ENCODE data around the gene MPDZ.

MPDZ gene

GRCh38 chr9:13125261-13125660, 154.2 kb downstream of the MPDZ start:
- Histone ChIP-seq H3K27ac (ENCODE audit: low read depth, low read length) (no peak overlapping the region), H3K4me1 (ENCODE audit: control insufficient read depth in 1 of 2, insufficient read depth in 2 of 2, low read length in 2 of 2) (no peaks in the 10 kb centered on the region), H3K36me3 (ENCODE audit: control insufficient read depth in 1 of 2, insufficient read depth in 2 of 2, low read length in 2 of 2) (no peaks in the 10 kb centered on the region), H3K9ac (ENCODE audit: low read depth in 1 of 2, low read length in 2 of 2) (no peak overlapping the region), H3K4me3 (ENCODE audit: low read depth in 1 of 2, low read length in 2 of 2) (no peak overlapping the region), H3K27me3 (ENCODE audit: control insufficient read depth in 1 of 2, insufficient read depth in 2 of 2, low read length in 2 of 2) (no peaks in the 10 kb centered on the region), H3K9me3 (ENCODE audit: control insufficient read depth in 1 of 2, low read length in 2 of 2) (no peaks in the 10 kb centered on the region)

- no peak overlapping the region for H3K4me3 ChIP-seq (ENCODE audit: low read depth in 1 of 2, low read length in 2 of 2)
- no peaks in the 10 kb centered on the region for H3K36me3 ChIP-seq (ENCODE audit: control insufficient read depth in 1 of 2, insufficient read depth in 2 of 2, low read length in 2 of 2)
- no peaks in the 10 kb centered on the region for H3K27me3 ChIP-seq (ENCODE audit: control insufficient read depth in 1 of 2, insufficient read depth in 2 of 2, low read length in 2 of 2)
- no peak overlapping the region for H3K9ac ChIP-seq (ENCODE audit: low read depth in 1 of 2, low read length in 2 of 2)
- no peaks in the 10 kb centered on the region for H3K4me1 ChIP-seq (ENCODE audit: control insufficient read depth in 1 of 2, insufficient read depth in 2 of 2, low read length in 2 of 2)
- no peak overlapping the region for H3K27ac ChIP-seq (ENCODE audit: low read depth, low read length)
- no peaks in the 10 kb centered on the region for H3K9me3 ChIP-seq (ENCODE audit: control insufficient read depth in 1 of 2, low read length in 2 of 2)
Measured at GRCh38 chr9:13122756-13123369, 156.6 kb downstream of the MPDZ start.

- H3K27me3 ChIP-seq (ENCODE audit: control insufficient read depth in 1 of 2, insufficient read depth in 2 of 2, low read length in 2 of 2): no peaks in the 10 kb centered on the region
- no peaks in the 10 kb centered on the region for H3K9me3 ChIP-seq (ENCODE audit: control insufficient read depth in 1 of 2, low read length in 2 of 2)
- no peaks in the 10 kb centered on the region for H3K4me1 ChIP-seq (ENCODE audit: control insufficient read depth in 1 of 2, insufficient read depth in 2 of 2, low read length in 2 of 2)
- H3K27ac ChIP-seq (ENCODE audit: low read depth, low read length): no peak overlapping the region
- no peak overlapping the region for H3K4me3 ChIP-seq (ENCODE audit: low read depth in 1 of 2, low read length in 2 of 2)
- no peaks in the 10 kb centered on the region for H3K36me3 ChIP-seq (ENCODE audit: control insufficient read depth in 1 of 2, insufficient read depth in 2 of 2, low read length in 2 of 2)
- H3K9ac ChIP-seq (ENCODE audit: low read depth in 1 of 2, low read length in 2 of 2): no peak overlapping the region
Measured at GRCh38 chr9:13118313-13118712, 161.2 kb downstream of the MPDZ start.

GRCh38 chr9:13116292-13116691, 163.2 kb downstream of the MPDZ start:
- Histone ChIP-seq H3K27ac (ENCODE audit: low read depth, low read length) (no peak overlapping the region), H3K4me3 (ENCODE audit: low read depth in 1 of 2, low read length in 2 of 2) (no peak overlapping the region), H3K9ac (ENCODE audit: low read depth in 1 of 2, low read length in 2 of 2) (no peak overlapping the region), H3K9me3 (ENCODE audit: control insufficient read depth in 1 of 2, low read length in 2 of 2) (no peaks in the 10 kb centered on the region), H3K4me1 (ENCODE audit: control insufficient read depth in 1 of 2, insufficient read depth in 2 of 2, low read length in 2 of 2) (no peaks in the 10 kb centered on the region), H3K36me3 (ENCODE audit: control insufficient read depth in 1 of 2, insufficient read depth in 2 of 2, low read length in 2 of 2) (no peaks in the 10 kb centered on the region), H3K27me3 (ENCODE audit: control insufficient read depth in 1 of 2, insufficient read depth in 2 of 2, low read length in 2 of 2) (no peaks in the 10 kb centered on the region)

- no peaks in the 10 kb centered on the region for H3K9me3 ChIP-seq (ENCODE audit: control insufficient read depth in 1 of 2, low read length in 2 of 2)
- H3K4me3 ChIP-seq (ENCODE audit: low read depth in 1 of 2, low read length in 2 of 2): no peak overlapping the region
- H3K27ac ChIP-seq (ENCODE audit: low read depth, low read length): no peak overlapping the region
- no peak overlapping the region for H3K9ac ChIP-seq (ENCODE audit: low read depth in 1 of 2, low read length in 2 of 2)
- H3K27me3 ChIP-seq (ENCODE audit: control insufficient read depth in 1 of 2, insufficient read depth in 2 of 2, low read length in 2 of 2): no peaks in the 10 kb centered on the region
- no peaks in the 10 kb centered on the region for H3K4me1 ChIP-seq (ENCODE audit: control insufficient read depth in 1 of 2, insufficient read depth in 2 of 2, low read length in 2 of 2)
- H3K36me3 ChIP-seq (ENCODE audit: control insufficient read depth in 1 of 2, insufficient read depth in 2 of 2, low read length in 2 of 2): no peaks in the 10 kb centered on the region
Measured at GRCh38 chr9:13113751-13114150, 165.7 kb downstream of the MPDZ start.

- Histone ChIP-seq H3K36me3 (ENCODE audit: control insufficient read depth in 1 of 2, insufficient read depth in 2 of 2, low read length in 2 of 2) (no peaks in the 10 kb centered on the region), H3K9ac (ENCODE audit: low read depth in 1 of 2, low read length in 2 of 2) (no peak overlapping the region), H3K27me3 (ENCODE audit: control insufficient read depth in 1 of 2, insufficient read depth in 2 of 2, low read length in 2 of 2) (no peaks in the 10 kb centered on the region), H3K4me3 (ENCODE audit: low read depth in 1 of 2, low read length in 2 of 2) (no peak overlapping the region), H3K4me1 (ENCODE audit: control insufficient read depth in 1 of 2, insufficient read depth in 2 of 2, low read length in 2 of 2) (no peaks in the 10 kb centered on the region), H3K9me3 (ENCODE audit: control insufficient read depth in 1 of 2, low read length in 2 of 2) (no peaks in the 10 kb centered on the region), H3K27ac (ENCODE audit: low read depth, low read length) (no peak overlapping the region)
Measured at GRCh38 chr9:13113216-13113615, 166.3 kb downstream of the MPDZ start.

DNA sequence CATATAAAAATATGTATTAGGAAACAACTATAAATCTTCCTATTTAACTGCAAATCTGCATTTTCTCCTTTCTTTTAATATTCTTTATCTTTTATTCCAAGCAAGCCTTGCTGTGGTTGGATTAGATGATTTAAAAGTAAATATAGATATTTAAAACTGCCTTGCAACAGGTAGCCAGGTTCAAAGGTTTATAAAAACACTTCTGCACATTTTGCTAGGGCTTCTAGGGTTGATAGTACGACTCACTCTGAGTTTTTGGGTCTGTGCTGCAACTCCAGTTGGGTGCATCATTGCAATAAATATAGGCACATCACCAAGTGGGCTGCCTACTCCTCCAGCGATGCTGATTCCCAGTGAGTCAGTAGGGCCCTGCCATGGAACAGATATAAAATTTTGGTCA, 167.7 kb downstream of the MPDZ start:
- no peak overlapping the region for H3K4me3 ChIP-seq (ENCODE audit: low read depth in 1 of 2, low read length in 2 of 2)
- H3K36me3 ChIP-seq (ENCODE audit: control insufficient read depth in 1 of 2, insufficient read depth in 2 of 2, low read length in 2 of 2): no peaks in the 10 kb centered on the region
- no peak overlapping the region for H3K27ac ChIP-seq (ENCODE audit: low read depth, low read length)
- H3K9me3 ChIP-seq (ENCODE audit: control insufficient read depth in 1 of 2, low read length in 2 of 2): no peaks in the 10 kb centered on the region
- no peak overlapping the region for H3K9ac ChIP-seq (ENCODE audit: low read depth in 1 of 2, low read length in 2 of 2)
- H3K27me3 ChIP-seq (ENCODE audit: control insufficient read depth in 1 of 2, insufficient read depth in 2 of 2, low read length in 2 of 2): no peaks in the 10 kb centered on the region
- no peaks in the 10 kb centered on the region for H3K4me1 ChIP-seq (ENCODE audit: control insufficient read depth in 1 of 2, insufficient read depth in 2 of 2, low read length in 2 of 2)

- Histone ChIP-seq H3K9ac (ENCODE audit: low read depth in 1 of 2, low read length in 2 of 2) (no peak overlapping the region), H3K4me3 (ENCODE audit: low read depth in 1 of 2, low read length in 2 of 2) (no peak overlapping the region), H3K27me3 (ENCODE audit: control insufficient read depth in 1 of 2, insufficient read depth in 2 of 2, low read length in 2 of 2) (no peaks in the 10 kb centered on the region), H3K36me3 (ENCODE audit: control insufficient read depth in 1 of 2, insufficient read depth in 2 of 2, low read length in 2 of 2) (no peaks in the 10 kb centered on the region), H3K4me1 (ENCODE audit: control insufficient read depth in 1 of 2, insufficient read depth in 2 of 2, low read length in 2 of 2) (no peaks in the 10 kb centered on the region), H3K27ac (ENCODE audit: low read depth, low read length) (no peak overlapping the region), H3K9me3 (ENCODE audit: control insufficient read depth in 1 of 2, low read length in 2 of 2) (no peaks in the 10 kb centered on the region)
Measured at GRCh38 chr9:13110766-13111417, 168.6 kb downstream of the MPDZ start.

GRCh38 chr9:13109781-13110180, 169.7 kb downstream of the MPDZ start:
- H3K4me3 ChIP-seq (ENCODE audit: low read depth in 1 of 2, low read length in 2 of 2): no peak overlapping the region
- no peak overlapping the region for H3K9ac ChIP-seq (ENCODE audit: low read depth in 1 of 2, low read length in 2 of 2)
- no peaks in the 10 kb centered on the region for H3K36me3 ChIP-seq (ENCODE audit: control insufficient read depth in 1 of 2, insufficient read depth in 2 of 2, low read length in 2 of 2)
- H3K4me1 ChIP-seq (ENCODE audit: control insufficient read depth in 1 of 2, insufficient read depth in 2 of 2, low read length in 2 of 2): no peaks in the 10 kb centered on the region
- no peaks in the 10 kb centered on the region for H3K9me3 ChIP-seq (ENCODE audit: control insufficient read depth in 1 of 2, low read length in 2 of 2)
- no peaks in the 10 kb centered on the region for H3K27me3 ChIP-seq (ENCODE audit: control insufficient read depth in 1 of 2, insufficient read depth in 2 of 2, low read length in 2 of 2)
- H3K27ac ChIP-seq (ENCODE audit: low read depth, low read length): no peak overlapping the region

GRCh38 chr9:13107008-13107407, 172.5 kb downstream of the MPDZ start:
- no peaks in the 10 kb centered on the region for H3K9me3 ChIP-seq (ENCODE audit: control insufficient read depth in 1 of 2, low read length in 2 of 2)
- H3K9ac ChIP-seq (ENCODE audit: low read depth in 1 of 2, low read length in 2 of 2): no peak overlapping the region
- H3K27me3 ChIP-seq (ENCODE audit: control insufficient read depth in 1 of 2, insufficient read depth in 2 of 2, low read length in 2 of 2): no peaks in the 10 kb centered on the region
- no peak overlapping the region for H3K27ac ChIP-seq (ENCODE audit: low read depth, low read length)
- H3K36me3 ChIP-seq (ENCODE audit: control insufficient read depth in 1 of 2, insufficient read depth in 2 of 2, low read length in 2 of 2): no peaks in the 10 kb centered on the region
- H3K4me3 ChIP-seq (ENCODE audit: low read depth in 1 of 2, low read length in 2 of 2): no peak overlapping the region
- H3K4me1 ChIP-seq (ENCODE audit: control insufficient read depth in 1 of 2, insufficient read depth in 2 of 2, low read length in 2 of 2): no peaks in the 10 kb centered on the region
